Measurements from ENCODE around the gene TNFRSF4.

- TF ChIP-seq, protein P1, sequence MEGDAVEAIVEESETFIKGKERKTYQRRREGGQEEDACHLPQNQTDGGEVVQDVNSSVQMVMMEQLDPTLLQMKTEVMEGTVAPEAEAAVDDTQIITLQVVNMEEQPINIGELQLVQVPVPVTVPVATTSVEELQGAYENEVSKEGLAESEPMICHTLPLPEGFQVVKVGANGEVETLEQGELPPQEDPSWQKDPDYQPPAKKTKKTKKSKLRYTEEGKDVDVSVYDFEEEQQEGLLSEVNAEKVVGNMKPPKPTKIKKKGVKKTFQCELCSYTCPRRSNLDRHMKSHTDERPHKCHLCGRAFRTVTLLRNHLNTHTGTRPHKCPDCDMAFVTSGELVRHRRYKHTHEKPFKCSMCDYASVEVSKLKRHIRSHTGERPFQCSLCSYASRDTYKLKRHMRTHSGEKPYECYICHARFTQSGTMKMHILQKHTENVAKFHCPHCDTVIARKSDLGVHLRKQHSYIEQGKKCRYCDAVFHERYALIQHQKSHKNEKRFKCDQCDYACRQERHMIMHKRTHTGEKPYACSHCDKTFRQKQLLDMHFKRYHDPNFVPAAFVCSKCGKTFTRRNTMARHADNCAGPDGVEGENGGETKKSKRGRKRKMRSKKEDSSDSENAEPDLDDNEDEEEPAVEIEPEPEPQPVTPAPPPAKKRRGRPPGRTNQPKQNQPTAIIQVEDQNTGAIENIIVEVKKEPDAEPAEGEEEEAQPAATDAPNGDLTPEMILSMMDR (IDR thresholded peaks at IDR 0.05; ENCODE audit: low read depth, low read length): no peak
- no peak for TF ChIP-seq POLR2A (IDR thresholded peaks at IDR 0.05; ENCODE audit: extremely low read depth, insufficient read length)
- TF ChIP-seq, protein P2, sequence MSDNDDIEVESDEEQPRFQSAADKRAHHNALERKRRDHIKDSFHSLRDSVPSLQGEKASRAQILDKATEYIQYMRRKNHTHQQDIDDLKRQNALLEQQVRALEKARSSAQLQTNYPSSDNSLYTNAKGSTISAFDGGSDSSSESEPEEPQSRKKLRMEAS (IDR thresholded peaks at IDR 0.05; ENCODE audit: low read depth, low read length): no peak
These were observed 37.0 kb downstream of the TNFRSF4 start for GRCh38 chr1:1176931-1177330.

All from NB4 (cell line).